Astrocyte (in vitro differentiated cells and primary cell): Measurements from ENCODE around the gene PCLO. TPM values are rescaled to one million over a fixed set of nuclear protein-coding genes. Genes with fewer than 3 reads are reported as not detected.

ENCODE experiments used
- DNase-seq: peaks from one replicate; pipeline ENCODE4 v3.0.0-alpha.2; 2010; ENCODE audit warnings: low read depth
- FAIRE-seq: peaks from 2 replicates; lab custom pipeline; 2011; peaks lifted over from hg19 to GRCh38; lab: Jason Lieb, UNC
- H2AFZ ChIP-seq: 2 replicates; pipeline ENCODE4 v1.6.0; 2012; ENCODE audit warnings: low read depth, low read length, inconsistent platforms
- H3K27ac ChIP-seq: 2 replicates; pipeline ENCODE4 v1.5.1; 2011; ENCODE audit warnings: low read depth, low read length, inconsistent platforms
- H3K27me3 ChIP-seq: 2 replicates; pipeline ENCODE4 v1.6.0; 2011; ENCODE audit warnings: low read length, inconsistent platforms; ENCODE audit not compliant: insufficient read depth
- H3K36me3 ChIP-seq: 2 replicates; pipeline ENCODE4 v1.5.1; 2011; ENCODE audit warnings: low read length, inconsistent platforms; ENCODE audit not compliant: insufficient read depth
- H3K4me1 ChIP-seq: 2 replicates; pipeline ENCODE4 v1.5.1; 2011; ENCODE audit warnings: low read length, inconsistent platforms; ENCODE audit not compliant: insufficient read depth
- H3K4me2 ChIP-seq: 2 replicates; pipeline ENCODE4 v1.6.0; 2012; ENCODE audit warnings: low read length, inconsistent platforms
- H3K4me3 ChIP-seq: 2 replicates; pipeline ENCODE4 v1.5.1; 2011; ENCODE audit warnings: low read depth, mild to moderate bottlenecking, low read length, inconsistent platforms; ENCODE audit not compliant: insufficient read depth
- H3K79me2 ChIP-seq: 2 replicates; pipeline ENCODE4 v1.6.0; 2012; ENCODE audit warnings: mild to moderate bottlenecking, low read length, inconsistent platforms; ENCODE audit not compliant: insufficient read depth
- H3K9ac ChIP-seq: 2 replicates; pipeline ENCODE4 v1.6.0; 2012; ENCODE audit warnings: mild to moderate bottlenecking, low read length, inconsistent platforms
- H3K9me3 ChIP-seq: 2 replicates; pipeline ENCODE4 v1.5.1; 2012; ENCODE audit warnings: low read depth, mild to moderate bottlenecking, low read length, inconsistent platforms; ENCODE audit not compliant: insufficient read depth
- H4K20me1 ChIP-seq: 2 replicates; pipeline ENCODE4 v1.6.0; 2012; ENCODE audit warnings: low read length, inconsistent platforms; ENCODE audit not compliant: insufficient read depth
- H3K27ac Mint-ChIP-seq: one replicate; pipeline ENCODE4 v1.8.0; 2021; ENCODE audit warnings: mild to moderate bottlenecking, mixed read lengths; ENCODE audit not compliant: unreplicated experiment
- H3K27me3 Mint-ChIP-seq: one replicate; pipeline ENCODE4 v1.8.0; 2021; ENCODE audit warnings: low read depth, mixed read lengths; ENCODE audit not compliant: unreplicated experiment
- H3K36me3 Mint-ChIP-seq: one replicate; pipeline ENCODE4 v1.8.0; 2021; ENCODE audit warnings: low read depth, mixed read lengths; ENCODE audit not compliant: unreplicated experiment
- H3K4me1 Mint-ChIP-seq: one replicate; pipeline ENCODE4 v1.8.0; 2021; ENCODE audit warnings: low read depth, mixed read lengths; ENCODE audit not compliant: unreplicated experiment
- H3K4me3 Mint-ChIP-seq: one replicate; pipeline ENCODE4 v1.8.0; 2021; ENCODE audit warnings: mild to moderate bottlenecking, moderate library complexity, mixed read lengths; ENCODE audit not compliant: unreplicated experiment
- H3K9me3 Mint-ChIP-seq: one replicate; pipeline ENCODE4 v1.8.0; 2021; ENCODE audit warnings: mild to moderate bottlenecking, mixed read lengths; ENCODE audit not compliant: unreplicated experiment
- CTCF ChIP-seq: IDR thresholded peaks from 2 replicates; pipeline ENCODE4 v1.5.1; 2011; ENCODE audit warnings: low read depth, mild to moderate bottlenecking, inconsistent platforms, low read length, moderate library complexity; ENCODE audit not compliant: insufficient read depth
- EZH2 ChIP-seq: IDR thresholded peaks from 2 replicates; pipeline ENCODE4 v1.6.1; 2012; ENCODE audit warnings: mild to moderate bottlenecking, low read length, inconsistent platforms; ENCODE audit not compliant: insufficient read depth
- total RNA-seq: library from RNA; stranded (reverse); gene quantifications from 2 replicates; pipeline ENCODE4 v1.2.1, GENCODE V29; 2021

Gene PCLO
- total RNA-seq, 1 donor from 2014 or later = 3.0 TPM

GRCh38 chr7:83038787-83039186, 123.9 kb downstream of the PCLO start:
- FAIRE-seq = no peak

GRCh38 chr7:83036721-83037380, 125.8 kb downstream of the PCLO start:
- no peak overlapping the region for H3K4me3 Mint-ChIP-seq
- Histone ChIP-seq H3K36me3 (no peaks in the 10 kb centered on the region), H3K4me3 (no peak overlapping the region), H3K4me1 (no peaks in the 10 kb centered on the region), H3K79me2 (no peaks in the 10 kb centered on the region), H3K27ac (no peak overlapping the region), H3K9ac (no peak overlapping the region), H2AFZ (no peak overlapping the region), H3K27me3 (no peaks in the 10 kb centered on the region), H3K9me3 (no peaks in the 10 kb centered on the region), H4K20me1 (no peaks in the 10 kb centered on the region), H3K4me2 (no peak overlapping the region)
- H3K36me3 Mint-ChIP-seq = no peaks in the 10 kb centered on the region
- no peak for FAIRE-seq
- H3K27me3 Mint-ChIP-seq = no peaks in the 10 kb centered on the region
- TF ChIP-seq EZH2 (no peak), CTCF (no peak)
- H3K4me1 Mint-ChIP-seq = peaks cover 9% of the 10 kb centered on the region
- no peak for DNase-seq
- H3K27ac Mint-ChIP-seq = no peak overlapping the region
- no peaks in the 10 kb centered on the region for H3K9me3 Mint-ChIP-seq

More at GRCh38 chr7:83038787-83039186, 123.9 kb downstream of the PCLO start:
- TF ChIP-seq CTCF = no peak
- no peak for TF ChIP-seq EZH2
- H4K20me1 ChIP-seq = no peaks in the 10 kb centered on the region
- no peaks in the 10 kb centered on the region for H3K36me3 ChIP-seq
- H3K4me1 Mint-ChIP-seq = peaks cover 9% of the 10 kb centered on the region
- H3K4me1 ChIP-seq = no peaks in the 10 kb centered on the region
- no peak overlapping the region for H2AFZ ChIP-seq
- H3K9ac ChIP-seq = no peak overlapping the region
- H3K27ac Mint-ChIP-seq = no peak overlapping the region
- H3K9me3 Mint-ChIP-seq = no peaks in the 10 kb centered on the region
- no peak overlapping the region for H3K4me3 Mint-ChIP-seq
- H3K79me2 ChIP-seq = no peaks in the 10 kb centered on the region
- H3K27me3 ChIP-seq = no peaks in the 10 kb centered on the region
- DNase-seq = peak; percentile 22
- no peak overlapping the region for H3K4me2 ChIP-seq
- no peak overlapping the region for H3K4me3 ChIP-seq
- no peak overlapping the region for H3K27ac ChIP-seq
- no peaks in the 10 kb centered on the region for H3K27me3 Mint-ChIP-seq
- H3K9me3 ChIP-seq = no peaks in the 10 kb centered on the region
- no peaks in the 10 kb centered on the region for H3K36me3 Mint-ChIP-seq

GRCh38 chr7:83036130-83036529, 126.6 kb downstream of the PCLO start:
- Histone ChIP-seq H3K79me2 (no peaks in the 10 kb centered on the region), H3K36me3 (no peaks in the 10 kb centered on the region), H4K20me1 (no peaks in the 10 kb centered on the region), H2AFZ (no peak overlapping the region), H3K4me3 (no peak overlapping the region), H3K27ac (no peak overlapping the region), H3K4me1 (no peaks in the 10 kb centered on the region), H3K4me2 (no peak overlapping the region), H3K9ac (no peak overlapping the region), H3K9me3 (no peaks in the 10 kb centered on the region), H3K27me3 (no peaks in the 10 kb centered on the region)
- peaks cover 9% of the 10 kb centered on the region for H3K4me1 Mint-ChIP-seq
- no peaks in the 10 kb centered on the region for H3K27me3 Mint-ChIP-seq
- H3K9me3 Mint-ChIP-seq = no peaks in the 10 kb centered on the region
- TF ChIP-seq EZH2 (no peak), CTCF (no peak)
- H3K36me3 Mint-ChIP-seq = no peaks in the 10 kb centered on the region
- FAIRE-seq (no peak), DNase-seq (no peak)
- H3K27ac Mint-ChIP-seq = no peak overlapping the region
- H3K4me3 Mint-ChIP-seq = no peak overlapping the region
